Colon (tissue), 2 donors: ENCODE results near the gene ZNF184.
A peak's percentile ranks its signal among the peaks of the same experiment; 100 is the strongest.

Experiments
- FAIRE-seq: peaks from 2 replicates; lab custom pipeline; 2012; peaks lifted over from hg19 to GRCh38; lab: Jason Lieb, UNC
- donor health status: control.
- donor health status: control.

The ZNF184 gene

DNA sequence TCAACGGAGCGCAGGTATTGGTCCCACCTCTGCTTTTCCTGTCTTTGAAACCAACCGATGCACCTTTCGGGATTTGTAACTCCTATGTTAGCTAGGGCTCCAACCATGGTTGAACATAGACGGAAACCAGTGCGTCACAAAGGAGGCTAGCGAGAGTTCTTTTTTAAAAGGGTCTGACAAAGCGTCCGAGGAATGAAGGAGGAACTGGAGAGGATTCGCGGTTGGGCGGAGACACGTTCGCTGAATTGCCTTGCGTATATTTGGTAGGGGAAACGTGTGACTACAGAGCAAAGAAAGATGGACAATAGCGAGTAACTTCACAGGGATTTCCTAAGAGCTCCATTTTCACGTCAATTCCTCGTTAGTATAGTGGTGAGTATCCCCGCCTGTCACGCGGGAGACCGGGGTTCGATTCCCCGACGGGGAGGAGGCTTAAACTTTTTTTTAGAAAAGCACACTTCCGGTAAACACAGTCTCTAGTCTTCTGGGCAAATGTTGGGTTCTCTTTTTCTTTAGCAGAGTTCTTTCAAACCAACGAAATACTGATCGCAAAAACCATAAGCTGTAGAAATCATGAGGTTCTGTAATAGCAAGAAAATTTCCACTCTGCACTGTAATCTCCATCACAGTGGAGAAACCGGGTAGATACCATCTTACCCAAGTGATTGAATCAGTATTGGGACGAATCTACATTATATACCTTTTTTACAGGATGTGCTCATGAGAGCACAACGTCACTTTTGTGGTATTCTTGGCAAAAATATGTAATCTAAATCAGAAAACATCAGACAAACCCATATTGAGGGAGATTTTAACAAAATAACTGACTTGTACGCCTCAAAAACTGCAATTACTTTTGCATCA lies 6.6 kb upstream of the ZNF184 start:
- FAIRE-seq = peak; percentile 75

DNA sequence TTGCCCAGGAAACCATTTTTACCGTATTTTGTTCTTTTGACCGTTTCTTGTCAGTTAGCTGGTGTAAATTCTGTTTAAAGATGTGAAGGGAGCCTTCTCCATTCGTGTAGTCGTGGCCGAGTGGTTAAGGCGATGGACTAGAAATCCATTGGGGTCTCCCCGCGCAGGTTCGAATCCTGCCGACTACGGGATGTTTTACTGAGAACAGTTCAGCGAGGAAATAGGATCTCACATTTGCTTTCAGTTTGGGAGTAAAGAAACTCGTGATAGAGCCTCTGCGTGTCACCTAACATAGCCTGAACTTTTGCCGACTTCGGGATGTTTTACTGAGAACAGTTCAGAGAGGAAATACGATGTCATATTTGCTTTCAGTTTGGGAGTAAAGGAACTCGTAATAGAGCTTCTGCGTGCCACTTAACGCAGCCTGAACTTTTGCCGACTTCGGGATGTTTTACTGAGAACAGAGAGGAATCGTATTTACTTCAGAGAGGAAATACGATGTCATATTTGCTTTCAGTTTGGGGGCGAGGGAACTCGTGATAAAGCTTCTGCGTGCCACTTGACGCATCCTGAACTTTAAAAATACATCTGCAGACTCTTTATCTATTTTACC lies 5.9 kb upstream of the ZNF184 start:
- peak; percentile 45 for FAIRE-seq

DNA sequence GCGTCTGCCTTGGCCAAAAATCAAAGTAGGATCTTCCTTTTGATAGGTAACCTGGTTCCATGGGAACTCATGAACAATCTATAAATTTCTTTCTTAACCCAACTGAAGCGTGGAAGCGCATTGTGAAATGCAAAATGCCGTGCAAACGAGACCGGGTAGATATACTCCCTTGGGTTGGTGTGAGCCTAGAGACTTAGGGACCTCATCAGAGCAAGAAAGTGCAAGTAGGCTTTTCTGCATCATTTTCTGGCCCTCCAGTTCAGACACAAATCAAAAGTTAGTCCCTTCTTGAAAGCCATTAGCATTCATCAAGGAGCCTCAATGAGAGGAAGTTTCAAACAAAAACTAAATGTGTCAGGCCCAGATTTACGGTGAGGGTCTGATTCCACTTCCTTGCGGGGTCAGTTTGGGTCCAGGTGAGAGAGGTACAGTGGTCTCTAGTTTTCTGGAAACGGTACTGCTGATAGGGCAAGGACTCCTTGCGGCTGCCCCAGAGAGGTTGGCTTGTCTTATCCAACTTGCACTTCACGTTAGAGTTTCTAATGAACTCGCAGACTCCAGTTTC lies 5.3 kb upstream of the ZNF184 start:
- FAIRE-seq = no peak

DNA sequence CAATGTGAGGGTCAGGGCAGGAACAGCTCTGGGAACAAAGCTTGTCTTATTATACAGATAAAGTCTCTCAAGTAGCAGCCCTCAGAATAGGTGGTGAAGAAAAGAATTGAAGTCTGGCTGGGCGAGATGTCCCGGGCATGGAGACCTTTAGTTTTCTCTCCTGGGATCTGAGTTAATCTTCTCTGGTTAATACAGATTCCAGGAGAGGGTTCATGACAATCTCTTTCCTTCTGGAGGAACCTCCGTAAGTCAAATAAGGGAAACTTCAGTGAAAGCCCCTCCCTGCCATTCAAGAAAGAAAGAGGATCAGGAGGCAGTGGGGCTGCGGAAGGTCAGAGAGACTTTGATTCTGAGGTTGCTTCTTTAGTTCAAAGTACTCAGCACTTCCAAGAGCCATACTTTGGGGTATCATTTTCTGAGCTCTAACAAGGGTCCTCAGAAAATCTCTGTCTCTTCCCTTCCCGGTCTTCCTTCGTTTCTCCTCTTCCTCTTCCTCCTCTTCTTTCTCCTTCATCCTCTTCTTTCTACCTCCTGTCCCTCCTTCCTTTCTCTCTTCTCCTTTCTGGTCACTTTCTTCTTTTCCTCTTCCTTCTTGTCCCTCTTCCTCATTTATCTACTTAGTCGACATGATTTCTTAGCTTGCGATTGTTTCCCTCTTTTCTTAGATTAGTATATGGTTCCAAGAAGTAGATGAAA lies 4.6 kb upstream of the ZNF184 start:
- no peak for FAIRE-seq

DNA sequence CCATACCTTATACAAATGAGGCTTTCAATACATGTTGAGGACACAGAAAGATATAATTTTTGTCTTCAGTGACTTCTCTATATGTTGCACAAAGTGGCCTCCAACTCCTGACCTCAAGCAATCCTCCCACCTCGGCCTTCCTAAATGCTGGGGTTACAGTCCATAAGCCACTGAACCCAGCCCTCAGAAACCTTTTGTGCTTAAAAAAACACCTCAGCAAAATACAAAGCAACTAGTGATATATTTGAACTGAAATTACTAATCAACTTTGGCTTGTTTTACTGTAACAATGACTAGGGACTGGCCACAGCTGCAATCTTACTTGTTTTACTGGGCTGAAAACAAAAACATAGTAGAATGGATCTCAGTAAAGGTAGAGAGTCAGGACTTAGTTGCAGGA lies 3.2 kb upstream of the ZNF184 start:
- FAIRE-seq = no peak

DNA sequence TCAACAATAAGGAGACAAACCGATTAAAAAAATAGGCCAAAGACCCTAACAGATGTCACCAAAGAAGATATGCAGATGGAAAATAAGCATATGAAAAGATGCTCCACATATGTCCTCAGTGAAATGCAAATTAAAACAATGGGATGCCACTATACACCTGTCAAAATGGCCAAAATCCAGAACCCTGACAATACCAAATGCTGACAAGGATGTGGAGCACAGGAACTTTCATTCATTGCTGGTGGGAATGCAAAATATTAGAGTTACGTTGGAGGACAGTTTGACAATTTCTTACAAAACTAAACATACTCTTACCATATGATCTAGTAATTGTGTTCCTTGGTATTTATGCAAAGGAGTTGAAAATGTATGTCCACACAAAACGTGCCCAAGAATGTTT lies 1.8 kb upstream of the ZNF184 start:
- no peak for FAIRE-seq

DNA sequence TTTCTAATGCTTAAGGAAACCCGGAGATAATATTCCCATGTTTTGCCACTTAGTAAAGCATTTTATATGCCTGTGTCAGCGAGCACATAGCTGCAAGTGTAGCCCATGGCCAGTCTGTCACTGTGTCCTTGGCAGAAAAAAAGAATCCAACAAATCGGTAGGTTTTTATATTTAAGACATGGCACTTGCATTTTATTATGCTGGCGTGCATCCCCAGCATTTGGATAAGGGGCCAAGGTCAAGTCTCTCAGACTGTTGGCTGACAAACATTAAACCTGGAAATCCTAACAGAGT lies 1.2 kb upstream of the ZNF184 start:
- FAIRE-seq = no peak

DNA sequence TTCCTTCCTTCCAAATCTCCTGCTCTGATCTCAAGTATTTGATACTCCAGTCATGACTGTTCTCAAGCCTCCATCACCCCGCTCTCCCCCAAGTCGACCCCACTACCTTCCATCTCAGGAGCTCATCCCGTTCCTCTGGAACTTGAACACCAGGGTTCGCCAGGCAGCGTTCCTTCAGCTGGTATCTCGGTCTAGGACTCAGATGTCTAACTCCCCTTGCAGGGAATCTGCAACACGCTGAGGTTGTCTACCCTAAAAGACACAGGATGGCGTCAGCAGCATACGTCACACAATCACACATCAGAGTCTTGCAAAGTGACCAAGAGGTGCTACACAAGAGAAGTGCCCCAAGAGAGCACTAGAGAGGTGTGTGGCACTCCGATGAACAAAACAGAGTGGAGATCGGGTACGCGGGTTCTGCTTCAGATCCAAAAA lies 706 bp downstream of the ZNF184 start:
- no peak for FAIRE-seq

DNA sequence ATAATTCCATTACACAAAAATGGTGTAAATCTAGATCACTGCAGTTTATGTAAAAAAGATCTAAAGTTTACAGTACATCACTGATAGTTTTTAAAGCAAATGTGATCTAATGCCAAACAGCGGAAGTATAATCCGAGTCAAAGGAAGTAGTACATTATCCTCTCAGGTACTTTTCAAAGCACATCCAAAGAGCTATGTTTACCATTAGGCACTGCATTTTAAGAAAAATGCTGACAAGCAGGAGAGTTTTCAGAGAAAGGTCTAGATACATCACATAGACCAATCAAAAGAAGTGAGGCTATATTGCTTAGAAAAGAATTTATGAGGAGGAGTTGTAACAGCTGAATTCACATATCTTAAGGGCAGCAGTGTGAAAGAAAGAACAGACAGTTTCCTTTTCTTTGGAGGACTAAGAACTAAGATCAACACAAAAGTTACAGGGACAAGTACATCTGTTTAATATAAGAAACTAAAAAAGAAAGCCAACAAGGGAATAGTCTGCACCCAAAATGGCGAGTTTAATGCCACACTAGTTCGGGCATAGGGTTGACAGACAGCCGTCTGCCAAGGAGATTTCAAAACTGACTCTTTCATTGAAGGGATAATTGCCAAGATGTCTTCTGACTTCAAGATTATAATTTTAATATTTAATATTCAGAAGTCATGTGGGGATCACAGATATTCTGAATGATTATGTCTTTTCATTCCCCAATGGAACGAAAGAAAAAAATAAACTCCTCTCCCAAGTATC lies 1.4 kb downstream of the ZNF184 start:
- FAIRE-seq = no peak

DNA sequence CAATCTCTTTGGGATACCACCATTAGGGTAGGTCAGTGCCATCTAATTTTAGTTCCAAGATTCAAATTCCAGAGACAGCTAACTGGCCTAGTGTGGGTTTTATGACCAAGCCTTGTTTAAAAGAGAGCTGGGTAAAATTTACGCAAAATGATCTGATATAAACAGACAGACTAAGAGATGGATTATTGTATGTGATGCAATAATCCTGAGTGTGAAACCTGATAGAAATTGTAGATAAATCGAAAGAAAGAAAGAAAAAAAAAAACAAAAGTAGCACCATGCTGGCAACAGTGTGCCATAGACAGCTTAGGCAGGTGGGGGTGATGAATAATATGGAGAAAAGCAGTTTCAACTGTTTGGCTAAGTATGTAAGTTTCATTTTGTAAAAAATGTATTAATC lies 2.9 kb downstream of the ZNF184 start:
- no peak for FAIRE-seq

DNA sequence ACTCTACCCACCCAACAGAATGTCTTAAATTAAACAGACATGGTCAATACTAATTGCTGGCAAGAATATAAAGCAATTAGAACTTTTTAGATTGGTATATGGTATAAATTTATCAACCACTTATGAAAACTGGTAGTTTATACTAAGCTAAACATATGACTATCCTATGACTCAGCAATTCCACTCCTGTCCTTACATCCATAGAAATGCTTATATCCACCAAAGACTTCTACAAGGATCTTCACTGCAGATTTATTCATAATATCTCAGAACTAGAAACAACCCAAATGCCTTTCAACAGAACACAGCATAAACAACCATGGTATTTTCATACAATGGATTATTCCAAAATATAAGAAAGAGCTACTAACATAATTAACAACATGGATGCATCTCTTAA lies 4.6 kb downstream of the ZNF184 start:
- no peak for FAIRE-seq

DNA sequence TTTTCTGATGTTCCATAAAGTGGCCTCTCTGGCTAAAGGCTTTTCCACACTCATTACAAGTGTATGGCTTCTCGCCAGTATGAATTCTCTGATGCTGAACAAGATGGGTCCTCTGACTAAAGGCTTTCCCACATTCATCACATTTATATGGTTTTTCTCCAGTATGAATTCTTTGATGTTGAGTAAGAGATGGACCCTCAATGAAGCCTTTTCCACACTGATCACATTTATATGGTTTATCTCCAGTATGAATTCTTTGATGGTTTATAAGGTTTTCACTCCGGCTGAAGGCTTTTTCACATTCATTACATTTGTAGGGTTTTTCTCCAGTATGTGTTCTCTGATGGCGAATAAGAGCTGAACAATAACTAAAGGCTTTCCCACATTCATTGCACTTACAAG lies 20.4 kb downstream of the ZNF184 start:
- no peak for FAIRE-seq

DNA sequence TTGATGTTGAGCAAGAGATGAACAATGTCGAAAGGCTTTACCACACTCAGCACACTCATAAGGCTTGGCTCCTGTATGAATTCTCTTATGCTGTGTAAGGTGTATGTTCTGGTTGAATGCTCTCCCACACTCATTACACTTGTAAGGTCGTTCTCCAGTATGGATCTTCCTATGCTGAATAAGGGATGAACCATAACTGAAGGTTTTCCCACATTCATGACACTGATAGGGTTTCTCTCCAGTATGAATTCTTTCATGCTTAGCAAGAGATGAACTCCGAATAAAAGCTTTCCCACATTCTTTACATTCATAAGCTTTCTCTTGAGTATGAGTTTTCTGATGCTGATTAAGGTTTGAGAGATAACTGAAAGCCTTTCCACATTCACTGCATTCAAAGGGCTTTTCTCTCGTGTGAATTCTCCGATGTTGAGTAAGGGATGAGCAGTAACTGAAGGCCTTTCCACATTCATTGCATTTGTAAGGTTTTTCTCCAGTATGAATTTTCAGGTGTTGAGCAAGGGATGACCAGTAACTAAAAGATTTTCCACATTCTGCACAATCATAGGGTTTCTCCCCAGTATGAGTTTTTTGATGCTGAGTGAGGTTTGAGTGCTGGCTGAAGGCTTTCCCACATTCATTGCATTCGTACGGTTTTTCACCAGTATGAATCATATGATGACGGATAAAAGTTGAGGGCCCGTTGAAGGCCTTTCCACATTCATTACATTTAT lies 21.1 kb downstream of the ZNF184 start:
- no peak for FAIRE-seq

DNA sequence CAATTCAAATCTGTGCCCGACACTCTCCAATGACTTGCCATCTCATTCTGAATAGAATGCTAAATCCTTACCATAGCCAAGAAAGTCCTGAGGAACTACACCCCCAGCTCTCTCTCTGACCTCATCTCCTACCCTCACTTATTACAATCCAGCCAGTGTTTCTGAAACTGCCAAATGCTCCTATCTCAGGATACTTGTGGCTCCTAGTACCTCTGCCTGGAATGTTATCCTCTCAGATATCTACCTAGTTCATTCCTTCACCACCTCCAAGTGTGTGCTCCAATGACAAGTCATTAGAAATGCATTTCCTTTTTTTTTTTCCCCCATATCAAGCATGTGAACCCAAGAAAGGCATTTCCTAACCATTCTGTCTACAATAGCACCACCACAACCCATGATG lies 24.4 kb downstream of the ZNF184 start:
- FAIRE-seq = no peak

DNA sequence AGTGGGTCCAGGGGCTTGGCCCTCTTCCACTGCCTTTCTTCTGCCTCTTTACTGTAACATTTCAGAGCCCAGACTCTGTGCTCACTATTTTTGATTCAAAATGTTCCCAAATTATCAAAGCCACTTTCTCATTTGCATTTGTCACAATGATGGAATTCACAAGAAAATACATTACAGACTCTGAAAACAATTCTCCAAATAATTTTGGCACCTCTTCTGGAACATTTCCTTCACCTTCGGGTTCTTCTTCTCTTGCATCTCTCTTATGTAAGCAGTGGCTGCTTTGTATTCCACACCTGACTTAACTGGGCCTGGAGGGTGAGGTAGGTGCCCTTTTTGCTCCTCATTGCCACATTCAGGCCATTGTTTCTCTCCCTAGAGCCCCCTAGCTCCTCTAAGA lies 30.0 kb downstream of the ZNF184 start:
- FAIRE-seq = no peak

DNA sequence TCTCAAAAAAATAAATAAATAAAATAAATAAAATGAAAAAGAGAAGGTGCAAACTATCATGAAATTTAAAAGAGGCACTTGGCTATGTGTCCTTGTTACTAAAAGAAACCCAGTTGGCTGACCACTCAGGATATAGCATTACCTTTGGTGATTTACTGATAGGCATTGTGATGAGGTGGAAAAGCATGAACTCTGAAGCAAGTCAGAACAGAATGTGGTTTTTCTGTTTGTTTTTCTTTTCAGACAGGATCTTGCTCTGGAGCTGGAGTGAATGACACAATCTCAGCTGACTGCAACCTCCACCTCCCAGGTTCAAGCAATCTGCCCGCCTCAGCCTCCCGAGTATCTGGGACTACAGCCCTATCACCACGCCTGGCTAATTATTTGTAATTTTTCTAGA lies 31.9 kb downstream of the ZNF184 start:
- FAIRE-seq = no peak

DNA sequence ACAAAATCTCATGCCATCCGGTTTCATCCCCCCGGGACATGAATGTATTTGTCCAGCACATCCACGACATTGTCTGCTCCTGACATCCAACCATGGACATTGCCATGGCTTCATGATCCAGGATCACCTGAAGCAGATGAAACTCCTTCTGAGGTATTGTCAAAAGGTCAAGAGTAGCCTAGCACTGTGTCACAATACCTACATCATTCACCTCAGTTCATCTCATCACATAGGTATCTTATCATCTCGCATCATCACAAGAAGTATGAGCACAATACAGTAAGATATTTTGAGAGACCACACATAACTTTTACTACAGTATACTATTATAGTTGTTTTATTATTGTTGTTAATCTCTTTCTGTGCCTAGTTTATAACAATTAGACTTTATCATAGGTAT lies 33.5 kb downstream of the ZNF184 start:
- FAIRE-seq = no peak

DNA sequence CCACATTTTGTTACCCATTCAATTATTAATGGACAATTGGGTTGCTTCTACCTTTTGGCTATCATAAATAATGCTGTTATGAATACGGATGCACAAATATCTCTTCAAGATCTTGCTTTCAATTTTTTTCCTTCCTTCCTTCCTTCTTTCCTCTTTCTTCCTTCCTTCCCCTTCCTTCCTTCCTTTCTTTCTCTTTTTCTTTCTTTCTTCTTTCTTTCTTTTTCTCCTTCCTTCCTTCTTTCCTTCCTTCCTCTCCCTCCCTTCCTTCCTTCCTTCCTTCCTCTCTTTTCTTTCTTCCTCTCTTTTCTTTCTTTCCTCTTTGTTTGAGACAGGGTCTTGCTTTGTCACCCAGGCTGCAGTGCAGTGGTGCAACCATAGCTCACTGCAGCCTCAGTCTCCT lies 39.2 kb downstream of the ZNF184 start:
- no peak for FAIRE-seq

DNA sequence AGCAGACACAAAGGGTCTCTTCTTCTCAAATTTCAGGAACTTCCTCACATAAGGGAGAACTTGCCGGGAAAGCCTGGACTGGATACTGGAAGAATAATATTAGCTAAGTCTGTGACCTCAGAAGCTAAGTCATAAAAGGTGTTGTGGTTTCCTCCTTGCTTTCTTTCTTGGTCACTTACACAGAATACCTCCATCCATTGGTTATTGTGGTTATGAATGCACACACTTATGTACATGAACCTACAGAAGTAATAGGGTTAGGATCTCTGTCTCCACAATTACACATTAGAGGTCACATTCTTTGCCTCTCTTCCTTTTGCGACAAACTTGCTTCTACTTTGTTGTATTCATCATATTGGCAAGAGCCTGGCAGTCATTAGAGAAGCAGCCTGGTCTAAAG lies 43.9 kb downstream of the ZNF184 start:
- FAIRE-seq = no peak

DNA sequence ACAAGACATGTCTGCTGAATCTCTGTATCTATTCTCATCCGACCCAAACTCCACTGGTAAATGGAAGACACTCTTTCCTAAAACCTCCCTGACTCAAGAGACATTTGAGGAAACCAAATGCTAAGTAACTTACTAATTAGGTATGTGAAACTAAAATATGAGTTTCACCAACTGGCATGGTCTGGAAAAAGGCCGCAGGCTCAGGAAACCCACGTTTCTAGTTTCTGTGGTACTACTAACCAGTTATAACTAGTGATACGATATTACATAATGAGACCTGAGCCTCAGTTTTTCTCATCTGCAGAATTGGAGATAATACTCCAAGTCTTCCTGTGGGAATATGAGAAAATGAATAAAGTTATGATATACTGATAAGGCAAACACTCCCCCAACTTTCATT lies 44.4 kb downstream of the ZNF184 start:
- no peak for FAIRE-seq

DNA sequence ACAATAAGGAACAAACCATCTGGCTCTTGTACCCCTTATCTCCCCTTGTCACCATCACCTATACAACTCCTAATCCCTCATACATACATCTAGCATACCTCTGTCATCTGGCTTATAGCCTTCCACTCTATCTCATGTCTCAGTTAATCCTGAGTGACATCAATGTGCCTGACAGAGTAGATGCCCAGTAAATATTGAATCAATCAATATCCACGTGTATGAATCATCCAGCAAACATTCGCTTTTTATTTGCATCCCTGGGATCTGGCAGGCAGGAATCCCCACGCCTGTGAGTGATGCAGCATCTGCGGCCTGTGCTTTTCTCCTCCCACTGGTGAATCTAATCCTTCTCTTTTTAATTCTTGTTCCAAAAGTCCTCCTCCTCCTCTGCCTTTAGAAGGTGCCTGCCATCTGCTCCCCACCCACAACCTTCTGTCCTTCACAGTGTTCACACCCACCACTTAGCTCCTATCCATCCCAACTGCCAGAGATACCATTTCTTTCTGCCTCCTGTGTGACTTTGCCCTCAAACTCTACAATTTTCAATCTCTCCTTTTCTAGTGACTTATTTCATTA lies 46.8 kb downstream of the ZNF184 start:
- FAIRE-seq = no peak
